H1 (cell line): ENCODE measurements around the gene ABTB1. TPM values are rescaled to one million over a fixed set of nuclear protein-coding genes. Genes with fewer than 3 reads are reported as not detected.

Experiments used
- EZH2 ChIP-seq: fragments of 200-600 bp; sonication (generic); IDR thresholded peaks from 2 replicates; pipeline ENCODE4 v1.7.1; 2012; ENCODE audit warnings: low read depth, mild to moderate bottlenecking, moderate library complexity, low read length, inconsistent platforms; ENCODE audit not compliant: severe bottlenecking
- MAFK ChIP-seq: IDR thresholded peaks from 2 replicates; pipeline ENCODE4 v1.6.1; 2012; ENCODE audit warnings: low read depth, mild to moderate bottlenecking, improper control_type of control experiment, low read length
- SIN3A ChIP-seq, 2 experiments: IDR thresholded peaks in 1 of 2; conservative IDR thresholded peaks in 1 of 2; 2 replicates each; pipeline ENCODE4 v1.6.1; 2011 to 2012; ENCODE audit warnings: low read length in 2 of 2, improper control_type of control experiment in 1 of 2, low read depth in 1 of 2, mild to moderate bottlenecking in 1 of 2
- polyA plus RNA-seq, 7 experiments: library from polyadenylated mRNA; depleted of rRNA in 3 of 7; stranded (reverse) in 5 of 7; unstranded in 2 of 7; fragments of >200 nt in 5 of 7; fragments of 200-250 nt in 2 of 7; gene quantifications; 1 replicate in 5 of 7; 2 replicates in 1 of 7; 4 replicates in 1 of 7; pipeline versions ENCODE4 v1.2.1 to v1.2.3, GENCODE V29; 2011 to 2013; ENCODE audit warnings: missing spikeins in 2 of 7, mixed read lengths in 2 of 7
- total RNA-seq: library from RNA; stranded (reverse); fragmentation: NEBNext Ultra II Directional; extraction: Animal tissue kit (Norgen Biotek cat#: 25700); gene quantifications from 2 replicates; pipeline ENCODE4 v1.2.1, GENCODE V29; 2021

ABTB1 gene
- total and polyA plus RNA-seq, 2 of the 8 experiments (the other 6 are each of a cell fraction or from before 2014, with no cell fraction given): 7.1 to 9.4 TPM

DNA sequence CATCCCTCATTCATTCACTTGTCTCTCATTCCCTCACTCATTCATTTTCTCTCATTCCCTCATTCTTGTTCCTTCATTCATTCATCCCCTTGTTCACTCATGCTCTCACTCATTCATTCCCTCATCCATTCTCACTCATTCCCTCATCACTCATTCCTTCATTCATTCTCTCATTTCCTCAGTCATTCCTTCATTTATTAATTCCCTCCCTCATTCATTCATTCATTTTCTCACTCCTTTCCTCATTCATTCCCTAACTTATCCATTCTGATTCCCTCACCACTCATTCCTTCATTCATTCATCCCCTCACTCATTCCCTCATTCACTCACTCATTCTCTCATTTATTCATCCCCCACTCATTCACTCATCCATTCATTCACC is 13.8 kb downstream of the ABTB1 start (continued):
- no peak for TF ChIP-seq MAFK
- no peak for TF ChIP-seq SIN3A (conservative IDR thresholded peaks at IDR 0.05 in 1 of 2, IDR thresholded peaks at IDR 0.05 in 1 of 2; ENCODE audit: low read depth in 1 of 2, low read length in 2 of 2)
- no peak for TF ChIP-seq EZH2
